Thyroid gland (tissue), 4 donors: Measurements from ENCODE around the gene ECSIT.

Experiments
- CTCF ChIP-seq, 6 experiments: fragments of 200-600 bp in 3 of 6; fragments of 450-650 bp in 3 of 6; sonication (generic) in 3 of 6; IDR thresholded peaks; one replicate each; pipeline ENCODE4 v1.5.1; 2016 to 2019; ENCODE audit warnings: antibody characterized with exemption in 6 of 6, mild to moderate bottlenecking in 2 of 6, inconsistent platforms in 1 of 6, moderate library complexity in 1 of 6
- POLR2A ChIP-seq, 2 donors: fragments of 450-650 bp; IDR thresholded peaks; one replicate each; pipeline ENCODE4 v1.6.1; 2017; ENCODE audit warnings: antibody characterized with exemption in 2 of 2, mild to moderate bottlenecking in 2 of 2, moderate library complexity in 1 of 2

GRCh38 chr19:11547929-11548700 lies 19.2 kb upstream of the ECSIT start:
- TF ChIP-seq CTCF (IDR thresholded peaks at IDR 0.05) (no peak), POLR2A (IDR thresholded peaks at IDR 0.05) (no peak)
